SK-N-SH (cell line): ENCODE results near the gene ECEL1. TPM values are rescaled to one million over a fixed set of nuclear protein-coding genes. Genes with fewer than 3 reads are reported as not detected.

ENCODE experiments used
- CTCF ChIA-PET: fragments of 300-600, 350-600 bp; formaldehyde crosslinking; extraction: SDS; loops from one replicate; lab custom pipeline; 2021; lab: Yijun Ruan, JAX
- POLR2A ChIA-PET: fragments of 350-600 bp; sonication (Branson Sonifier 250); formaldehyde crosslinking; extraction: SDS; loops from one replicate; lab custom pipeline; 2020; ENCODE audit warnings: antibody characterized with exemption, inconsistent platforms; lab: Yijun Ruan, JAX
- DNase-seq: peaks from one replicate; pipeline ENCODE4 v3.0.0; 2012
- H2AFZ ChIP-seq: fragments of 200-600 bp; sonication (generic); 2 replicates; pipeline ENCODE4 v1.8.1; 2016; ENCODE audit warnings: antibody characterized with exemption, mild to moderate bottlenecking, low read depth
- H3F3A ChIP-seq: fragments of 200-600 bp; sonication (generic); replicated peaks from 2 replicates; pipeline ENCODE3; 2016; ENCODE audit warnings: antibody characterized with exemption, mild to moderate bottlenecking; ENCODE audit not compliant: insufficient read depth
- H3K27ac ChIP-seq, 2 experiments: fragments of 200-500 bp in 1 of 2; fragments of 200-600 bp in 1 of 2; sonication (Bioruptor generic) in 1 of 2; sonication (generic), shearing (Covaris generic) in 1 of 2; 2 replicates each; pipeline versions ENCODE4 v1.5.1 to v1.6.1; 2014 to 2016; ENCODE audit warnings: low read depth in 2 of 2, inconsistent platforms in 1 of 2, low read length in 1 of 2, mild to moderate bottlenecking in 1 of 2, mixed read lengths in 1 of 2
- H3K27me3 ChIP-seq: fragments of 200-600 bp; sonication (generic), shearing (Covaris generic); 2 replicates; pipeline ENCODE4 v1.6.1; 2016; ENCODE audit warnings: mixed run types; ENCODE audit not compliant: insufficient read depth
- H3K36me3 ChIP-seq, 2 experiments: fragments of 200-500 bp in 1 of 2; fragments of 200-600 bp in 1 of 2; sonication (Bioruptor generic) in 1 of 2; sonication (generic) in 1 of 2; replicated peaks in 1 of 2; 2 replicates each; pipeline versions ENCODE3 to v1.5.1; 2014 to 2016; ENCODE audit warnings: low read length in 1 of 2, mild to moderate bottlenecking in 1 of 2; ENCODE audit not compliant: insufficient read depth in 2 of 2, control insufficient read depth in 1 of 2
- H3K4me1 ChIP-seq, 2 experiments: fragments of 200-500 bp in 1 of 2; fragments of 200-600 bp in 1 of 2; sonication (Bioruptor generic) in 1 of 2; sonication (generic), shearing (Covaris generic) in 1 of 2; 2 replicates each; pipeline versions ENCODE4 v1.5.1 to v1.6.1; 2014 to 2016; ENCODE audit warnings: low read depth in 1 of 2, low read length in 1 of 2, mixed run types in 1 of 2; ENCODE audit not compliant: insufficient read depth in 2 of 2, control insufficient read depth in 1 of 2
- H3K4me2 ChIP-seq: fragments of 200-600 bp; sonication (generic), shearing (Covaris generic); 2 replicates; pipeline ENCODE4 v1.6.1; 2017; ENCODE audit warnings: mixed run types
- H3K4me3 ChIP-seq, 2 experiments: fragments of 200-500 bp in 1 of 2; fragments of 200-600 bp in 1 of 2; sonication (Bioruptor generic) in 1 of 2; sonication (generic), shearing (Covaris generic) in 1 of 2; 2 replicates each; pipeline versions ENCODE4 v1.5.1 to v1.8.1; 2014 to 2016; ENCODE audit warnings: low read depth in 2 of 2, inconsistent platforms in 1 of 2, low read length in 1 of 2, mild to moderate bottlenecking in 1 of 2, mixed read lengths in 1 of 2, moderate library complexity in 1 of 2
- H3K79me2 ChIP-seq: fragments of 200-600 bp; sonication (generic); 2 replicates; pipeline ENCODE4 v1.8.1; 2017; ENCODE audit warnings: mild to moderate bottlenecking; ENCODE audit not compliant: insufficient read depth
- H3K9ac ChIP-seq: fragments of 200-600 bp; sonication (generic); 2 replicates; pipeline ENCODE4 v1.6.1; 2017; ENCODE audit warnings: mixed run types
- H3K9me2 ChIP-seq: fragments of 200-600 bp; sonication (generic); 2 replicates; pipeline ENCODE4 v1.6.1; 2017; ENCODE audit warnings: mixed run types
- H3K9me3 ChIP-seq: fragments of 200-600 bp; sonication (generic); 2 replicates; pipeline ENCODE4 v1.6.1; 2017; ENCODE audit warnings: mixed run types, mild to moderate bottlenecking, moderate library complexity
- H4K20me1 ChIP-seq: fragments of 200-600 bp; sonication (generic); 2 replicates; pipeline ENCODE4 v1.6.1; 2017; ENCODE audit warnings: mild to moderate bottlenecking, mixed run types; ENCODE audit not compliant: insufficient read depth
- CHD2 ChIP-seq: fragments of 150-350 bp; IDR thresholded peaks from 2 replicates; pipeline ENCODE4 v1.6.1; 2018; ENCODE audit warnings: low read length; ENCODE audit not compliant: partially characterized antibody
- CTCF ChIP-seq: fragments of 200-600 bp; sonication (generic); IDR thresholded peaks from 2 replicates; pipeline ENCODE4 v1.6.1; 2017; ENCODE audit warnings: antibody characterized with exemption, mild to moderate bottlenecking, moderate library complexity
- ELF1 ChIP-seq: IDR thresholded peaks from 2 replicates; pipeline ENCODE4 v1.4.0; 2012
- EP300 ChIP-seq, 2 experiments: IDR thresholded peaks; 2 replicates each; pipeline versions ENCODE4 v1.4.0 to v1.6.1; 2012; ENCODE audit warnings: borderline replicate concordance in 1 of 2, low read depth in 1 of 2, low read length in 1 of 2
- FOXJ3 ChIP-seq: sonication (generic); formaldehyde crosslinking; IDR thresholded peaks from 2 replicates; pipeline ENCODE4 v1.5.1; 2020; ENCODE audit warnings: mild to moderate bottlenecking, missing genetic modification reagents
- GABPA ChIP-seq: IDR thresholded peaks from 2 replicates; pipeline ENCODE4 v1.4.0; 2012; ENCODE audit warnings: low read depth, mild to moderate bottlenecking
- GATA2 ChIP-seq: sonication (generic); formaldehyde crosslinking; IDR thresholded peaks from 2 replicates; pipeline ENCODE4 v1.5.0; 2020; ENCODE audit warnings: mild to moderate bottlenecking, missing genetic modification reagents
- JUND ChIP-seq: IDR thresholded peaks from 2 replicates; pipeline ENCODE4 v1.4.0; 2012
- MAX ChIP-seq: IDR thresholded peaks from 2 replicates; pipeline ENCODE4 v1.4.0; 2012; ENCODE audit warnings: low read depth
- MEF2A ChIP-seq: IDR thresholded peaks from 2 replicates; pipeline ENCODE4 v1.4.0; 2012; ENCODE audit warnings: low read depth, borderline replicate concordance
- NRF1 ChIP-seq: IDR thresholded peaks from 2 replicates; pipeline ENCODE4 v1.6.1; 2012; ENCODE audit warnings: low read depth, mild to moderate bottlenecking, low read length
- POLR2AphosphoS5 ChIP-seq: IDR thresholded peaks from 2 replicates; pipeline ENCODE4 v1.6.1; 2012; ENCODE audit warnings: low read depth, low read length
- RAD21 ChIP-seq: IDR thresholded peaks from 2 replicates; pipeline ENCODE4 v1.6.1; 2012; ENCODE audit warnings: mild to moderate bottlenecking, low read length
- RCOR1 ChIP-seq: fragments of 150-350 bp; IDR thresholded peaks from 2 replicates; pipeline ENCODE4 v1.6.1; 2017; ENCODE audit warnings: antibody characterized with exemption, low read length
- RXRA ChIP-seq: IDR thresholded peaks from 2 replicates; pipeline ENCODE4 v1.4.0; 2012; ENCODE audit warnings: low read depth, mild to moderate bottlenecking, borderline replicate concordance
- SMC3 ChIP-seq: IDR thresholded peaks from 2 replicates; pipeline ENCODE4 v1.6.1; 2012; ENCODE audit warnings: low read depth, low read length, improper control_type of control experiment
- TAF1 ChIP-seq: IDR thresholded peaks from 2 replicates; pipeline ENCODE4 v1.6.1; 2012; ENCODE audit warnings: low read depth, mild to moderate bottlenecking, low read length, moderate library complexity, borderline replicate concordance
- TCF12 ChIP-seq: IDR thresholded peaks from 2 replicates; pipeline ENCODE4 v1.4.0; 2012
- WGBS: methylation state at CpG from one replicate; pipeline ENCODE4 v1.1.6; 2017; ENCODE audit warnings: low lambda C conversion rate; 5-methylcytosine and 5-hydroxymethylcytosine counted together
- polyA plus RNA-seq, 3 experiments: library from polyadenylated mRNA; depleted of rRNA; stranded (reverse); fragments of >200 nt; gene quantifications; 2 replicates each; pipeline ENCODE4 v1.2.3, GENCODE V29; 2012
- TF ChIP-seq, protein P1 (sequence below): IDR thresholded peaks from 2 replicates; pipeline ENCODE4 v1.6.1; 2012; ENCODE audit warnings: mild to moderate bottlenecking, low read depth, low read length, moderate library complexity
- TF ChIP-seq, protein P2 (sequence below): IDR thresholded peaks from 2 replicates; pipeline ENCODE4 v1.4.0; 2012; ENCODE audit warnings: low read depth, borderline replicate concordance

ECEL1 gene
- polyA plus RNA-seq, 1 of the 3 experiments (the other 2 are of a cell fraction) = not detected

DNA sequence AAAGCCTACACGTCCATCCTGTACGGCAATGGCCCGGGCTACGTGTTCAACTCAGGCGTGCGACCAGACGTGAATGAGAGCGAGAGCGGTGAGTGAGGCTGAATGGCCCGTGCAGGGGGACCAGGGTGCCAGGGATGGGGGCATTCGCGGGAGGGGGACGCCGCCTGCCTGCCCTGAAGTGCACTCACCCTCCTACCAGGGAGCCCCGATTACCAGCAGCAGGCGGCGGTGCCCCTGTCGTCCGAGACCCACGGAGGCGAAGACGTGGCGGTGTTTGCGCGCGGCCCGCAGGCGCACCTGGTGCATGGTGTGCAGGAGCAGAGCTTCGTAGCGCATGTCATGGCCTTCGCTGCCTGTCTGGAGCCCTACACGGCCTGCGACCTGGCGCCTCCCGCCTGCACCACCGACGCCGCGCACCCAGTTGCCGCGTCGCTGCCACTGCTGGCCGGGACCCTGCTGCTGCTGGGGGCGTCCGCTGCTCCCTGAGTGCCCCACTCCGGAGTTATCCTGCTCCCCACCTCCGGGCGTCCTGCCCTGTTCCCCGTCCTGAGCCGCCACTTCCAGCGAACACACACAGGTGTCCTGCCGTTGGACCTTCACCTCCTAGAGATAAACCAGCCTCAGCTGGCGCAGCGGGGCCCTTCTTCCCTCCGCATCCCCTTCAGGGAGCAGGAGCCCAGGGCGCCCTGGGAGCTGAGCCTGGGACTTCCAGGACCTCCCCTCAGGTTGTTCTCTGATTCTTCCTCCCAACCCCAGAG is 28.8 kb downstream of the ECEL1 start (continued):
- no peak for TF ChIP-seq RAD21
- TF ChIP-seq, protein P1, sequence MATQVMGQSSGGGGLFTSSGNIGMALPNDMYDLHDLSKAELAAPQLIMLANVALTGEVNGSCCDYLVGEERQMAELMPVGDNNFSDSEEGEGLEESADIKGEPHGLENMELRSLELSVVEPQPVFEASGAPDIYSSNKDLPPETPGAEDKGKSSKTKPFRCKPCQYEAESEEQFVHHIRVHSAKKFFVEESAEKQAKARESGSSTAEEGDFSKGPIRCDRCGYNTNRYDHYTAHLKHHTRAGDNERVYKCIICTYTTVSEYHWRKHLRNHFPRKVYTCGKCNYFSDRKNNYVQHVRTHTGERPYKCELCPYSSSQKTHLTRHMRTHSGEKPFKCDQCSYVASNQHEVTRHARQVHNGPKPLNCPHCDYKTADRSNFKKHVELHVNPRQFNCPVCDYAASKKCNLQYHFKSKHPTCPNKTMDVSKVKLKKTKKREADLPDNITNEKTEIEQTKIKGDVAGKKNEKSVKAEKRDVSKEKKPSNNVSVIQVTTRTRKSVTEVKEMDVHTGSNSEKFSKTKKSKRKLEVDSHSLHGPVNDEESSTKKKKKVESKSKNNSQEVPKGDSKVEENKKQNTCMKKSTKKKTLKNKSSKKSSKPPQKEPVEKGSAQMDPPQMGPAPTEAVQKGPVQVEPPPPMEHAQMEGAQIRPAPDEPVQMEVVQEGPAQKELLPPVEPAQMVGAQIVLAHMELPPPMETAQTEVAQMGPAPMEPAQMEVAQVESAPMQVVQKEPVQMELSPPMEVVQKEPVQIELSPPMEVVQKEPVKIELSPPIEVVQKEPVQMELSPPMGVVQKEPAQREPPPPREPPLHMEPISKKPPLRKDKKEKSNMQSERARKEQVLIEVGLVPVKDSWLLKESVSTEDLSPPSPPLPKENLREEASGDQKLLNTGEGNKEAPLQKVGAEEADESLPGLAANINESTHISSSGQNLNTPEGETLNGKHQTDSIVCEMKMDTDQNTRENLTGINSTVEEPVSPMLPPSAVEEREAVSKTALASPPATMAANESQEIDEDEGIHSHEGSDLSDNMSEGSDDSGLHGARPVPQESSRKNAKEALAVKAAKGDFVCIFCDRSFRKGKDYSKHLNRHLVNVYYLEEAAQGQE = no peak
- no peak for TF ChIP-seq MEF2A
- no peak for TF ChIP-seq NRF1
- TF ChIP-seq POLR2AphosphoS5 = no peak

DNA sequence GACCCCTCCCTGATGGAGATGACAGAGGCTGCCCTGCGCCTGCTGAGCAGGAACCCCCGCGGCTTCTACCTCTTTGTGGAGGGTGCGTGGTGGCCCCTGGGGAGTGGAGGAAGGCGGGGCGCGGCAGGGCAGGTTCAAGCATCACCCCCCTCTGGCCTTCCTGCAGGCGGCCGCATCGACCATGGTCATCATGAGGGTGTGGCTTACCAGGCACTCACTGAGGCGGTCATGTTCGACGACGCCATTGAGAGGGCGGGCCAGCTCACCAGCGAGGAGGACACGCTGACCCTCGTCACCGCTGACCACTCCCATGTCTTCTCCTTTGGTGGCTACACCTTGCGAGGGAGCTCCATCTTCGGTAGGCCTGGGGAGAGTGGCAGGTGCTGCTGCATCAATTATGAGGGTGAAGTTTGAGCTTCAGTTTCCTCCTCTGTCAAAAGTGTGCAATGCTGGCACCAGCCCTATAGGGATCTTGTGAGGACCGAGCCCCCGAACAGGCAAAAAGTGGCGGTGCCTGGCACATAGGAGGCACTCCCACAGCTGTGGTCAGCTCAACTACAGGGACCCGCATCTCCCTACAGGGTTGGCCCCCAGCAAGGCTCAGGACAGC is 29.5 kb downstream of the ECEL1 start:
- no peak overlapping the region for H3K4me3 ChIP-seq
- no peaks in the 10 kb centered on the region for H3K36me3 ChIP-seq
- DNase-seq = no peak

More for the DNA sequence above, 29.5 kb downstream of the ECEL1 start:
- Histone ChIP-seq H3K9ac (no peak overlapping the region), H3K27ac (no peak overlapping the region), H4K20me1 (no peaks in the 10 kb centered on the region), H3K4me2 (no peak overlapping the region), H3K79me2 (no peaks in the 10 kb centered on the region), H3K9me3 (no peaks in the 10 kb centered on the region), H2AFZ (no peak overlapping the region), H3K4me1 (no peaks in the 10 kb centered on the region), H3F3A (peaks cover 3% of the 10 kb centered on the region), H3K9me2 (no peaks in the 10 kb centered on the region), H3K27me3 (peaks cover 11% of the 10 kb centered on the region)
- 64% methylated on average over 14 of the region's 25 CpGs for WGBS
- ChIA-PET CTCF (interaction anchor here (1.3 to 1.9 kb wide), 3 partner anchors 14 to 66 kb away, joined by 4 to 9 read pairs (median 4); no protein-coding TSS in a partner anchor), POLR2A (no interaction called here)
- TF ChIP-seq GATA2 (no peak), GABPA (no peak), POLR2AphosphoS5 (no peak), RXRA (no peak), RAD21 (no peak), EP300 (IDR thresholded peaks at IDR 0.05; ENCODE audit: borderline replicate concordance in 1 of 2, low read depth in 1 of 2, low read length in 1 of 2) (no peak), JUND (no peak), NRF1 (no peak), CTCF (no peak), FOXJ3 (no peak), SMC3 (no peak), RCOR1 (no peak), TAF1 (no peak), ELF1 (no peak), MAX (no peak), TCF12 (no peak), CHD2 (no peak)
- TF ChIP-seq, protein P2, sequence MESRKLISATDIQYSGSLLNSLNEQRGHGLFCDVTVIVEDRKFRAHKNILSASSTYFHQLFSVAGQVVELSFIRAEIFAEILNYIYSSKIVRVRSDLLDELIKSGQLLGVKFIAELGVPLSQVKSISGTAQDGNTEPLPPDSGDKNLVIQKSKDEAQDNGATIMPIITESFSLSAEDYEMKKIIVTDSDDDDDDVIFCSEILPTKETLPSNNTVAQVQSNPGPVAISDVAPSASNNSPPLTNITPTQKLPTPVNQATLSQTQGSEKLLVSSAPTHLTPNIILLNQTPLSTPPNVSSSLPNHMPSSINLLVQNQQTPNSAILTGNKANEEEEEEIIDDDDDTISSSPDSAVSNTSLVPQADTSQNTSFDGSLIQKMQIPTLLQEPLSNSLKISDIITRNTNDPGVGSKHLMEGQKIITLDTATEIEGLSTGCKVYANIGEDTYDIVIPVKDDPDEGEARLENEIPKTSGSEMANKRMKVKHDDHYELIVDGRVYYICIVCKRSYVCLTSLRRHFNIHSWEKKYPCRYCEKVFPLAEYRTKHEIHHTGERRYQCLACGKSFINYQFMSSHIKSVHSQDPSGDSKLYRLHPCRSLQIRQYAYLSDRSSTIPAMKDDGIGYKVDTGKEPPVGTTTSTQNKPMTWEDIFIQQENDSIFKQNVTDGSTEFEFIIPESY = no peak
